MCF 10A (cell line): ENCODE measurements around the gene MCL1. TPM values are rescaled to one million over a fixed set of nuclear protein-coding genes. Genes with fewer than 3 reads are reported as not detected.

Experiments
- BruUV-seq: library from RNA; stranded (reverse); fragments of 400-500 nt; replicated peaks from 2 replicates; lab custom pipeline; 2021; lab: Mats Ljungman, UMichigan
- CTCF ChIA-PET: fragments of 300-600 bp; sonication (Branson Sonifier 250); formaldehyde crosslinking; extraction: SDS; loops from one replicate; lab custom pipeline; 2021; ENCODE audit warnings: antibody characterized with exemption, inconsistent platforms; lab: Yijun Ruan, JAX
- POLR2A ChIA-PET: fragments of 300-600, 350-650 bp; sonication (Branson Sonifier 250); formaldehyde crosslinking; extraction: SDS; loops from one replicate; lab custom pipeline; 2020; ENCODE audit warnings: antibody characterized with exemption, inconsistent platforms; lab: Yijun Ruan, JAX
- DNase-seq: peaks from one replicate; pipeline ENCODE4 v3.0.0-alpha.2; 2018; ENCODE audit not compliant: unreplicated experiment
- H3K27ac Mint-ChIP-seq: one replicate; pipeline ENCODE4 v1.8.0; 2022; ENCODE audit warnings: mild to moderate bottlenecking, low read depth, mixed read lengths; ENCODE audit not compliant: unreplicated experiment
- H3K27me3 Mint-ChIP-seq: one replicate; pipeline ENCODE4 v1.8.0; 2022; ENCODE audit warnings: mixed read lengths; ENCODE audit not compliant: insufficient read depth, unreplicated experiment
- H3K36me3 Mint-ChIP-seq: one replicate; pipeline ENCODE4 v1.8.0; 2022; ENCODE audit warnings: mild to moderate bottlenecking, moderate library complexity, mixed read lengths; ENCODE audit not compliant: insufficient read depth, unreplicated experiment
- H3K4me1 Mint-ChIP-seq: one replicate; pipeline ENCODE4 v1.8.0; 2022; ENCODE audit warnings: mixed read lengths; ENCODE audit not compliant: insufficient read depth, unreplicated experiment
- H3K4me3 Mint-ChIP-seq: one replicate; pipeline ENCODE4 v1.8.0; 2022; ENCODE audit warnings: mild to moderate bottlenecking, moderate library complexity, mixed read lengths; ENCODE audit not compliant: unreplicated experiment
- H3K9me3 Mint-ChIP-seq: one replicate; pipeline ENCODE4 v1.8.0; 2022; ENCODE audit warnings: mixed read lengths; ENCODE audit not compliant: unreplicated experiment
- CTCF ChIP-seq: fragments of 200-600 bp; IDR thresholded peaks from one replicate; pipeline ENCODE4 v1.8.0; 2022; ENCODE audit warnings: antibody characterized with exemption, mild to moderate bottlenecking; ENCODE audit not compliant: unreplicated experiment
- intact Hi-C: fragments of 100-400 bp; cut with micrococcal nuclease; formaldehyde crosslinking; loops from 2 replicates; pipeline ENCODE4 v1.14.1; 2022
- total RNA-seq: library from RNA; stranded (reverse); gene quantifications from 2 replicates; pipeline ENCODE4 v1.2.3, GENCODE V29; 2022

MCL1 gene
- total RNA-seq, 1 experiment from 2014 or later = 624 TPM

- Mint-ChIP-seq H3K27ac (no peak overlapping the region), H3K36me3 (no peaks in the 10 kb centered on the region), H3K27me3 (no peaks in the 10 kb centered on the region), H3K9me3 (no peaks in the 10 kb centered on the region), H3K4me1 (peaks cover 6% of the 10 kb centered on the region), H3K4me3 (no peak overlapping the region)
- TF ChIP-seq CTCF = no peak
- ChIA-PET POLR2A (interaction anchor here (1.3 to 2.0 kb wide), 2 partner anchors 11 to 14 kb away, joined by 4 to 9 read pairs; partner anchors contain the start of gene ADAMTSL4), CTCF (interaction anchor here (0.6 to 1.6 kb wide), 10 partner anchors 9 to 385 kb away, joined by 3 to 8 read pairs (median 4); no protein-coding TSS in a partner anchor)
- intact Hi-C loops = no loop called here
- BruUV-seq = no TSS peak
- DNase-seq = no peak
Observed at GRCh38 chr1:150537732-150538684, 41.4 kb downstream of the MCL1 start.

- Mint-ChIP-seq H3K27me3 (no peaks in the 10 kb centered on the region), H3K4me3 (no peak overlapping the region), H3K27ac (no peak overlapping the region), H3K4me1 (peaks cover 8% of the 10 kb centered on the region), H3K36me3 (no peaks in the 10 kb centered on the region), H3K9me3 (no peaks in the 10 kb centered on the region)
- CTCF ChIA-PET = interaction anchor here (0.6 to 1.6 kb wide), 10 partner anchors 8 to 386 kb away, joined by 3 to 8 read pairs (median 4); partner anchors contain the start of genes ECM1 and FALEC
- no peak for DNase-seq
- BruUV-seq = no TSS peak
- POLR2A ChIA-PET = interaction anchor here (0.7 to 2.0 kb wide), 4 partner anchors 12 to 27 kb away, joined by 3 to 9 read pairs (median 4); partner anchors contain the start of gene ADAMTSL4
- TF ChIP-seq CTCF = no peak
- intact Hi-C loops = no loop called here
Observed at GRCh38 chr1:150536836-150537731, 42.3 kb downstream of the MCL1 start.

- no peaks in the 10 kb centered on the region for H3K9me3 Mint-ChIP-seq
- no peak for TF ChIP-seq CTCF
- H3K27ac Mint-ChIP-seq = no peak overlapping the region
- CTCF ChIA-PET = interaction anchor here (0.7 to 1.6 kb wide), 7 partner anchors 12 to 280 kb away, joined by 3 to 8 read pairs (median 4); partner anchors contain the start of gene FALEC
- no peak overlapping the region for H3K4me3 Mint-ChIP-seq
- intact Hi-C loops = no loop called here
- DNase-seq = no peak
- POLR2A ChIA-PET = interaction anchor here (0.7 to 2.0 kb wide), 4 partner anchors 13 to 471 kb away, joined by 3 to 9 read pairs (median 4); partner anchors contain the start of genes ADAMTSL4 and MINDY1
- H3K36me3 Mint-ChIP-seq = no peaks in the 10 kb centered on the region
- BruUV-seq = no TSS peak
- no peaks in the 10 kb centered on the region for H3K27me3 Mint-ChIP-seq
- H3K4me1 Mint-ChIP-seq = peaks cover 6% of the 10 kb centered on the region
Observed at GRCh38 chr1:150535511-150536287, 43.7 kb downstream of the MCL1 start.
